ENCODE data around the gene FAM83G. TPM values are rescaled to one million over a fixed set of nuclear protein-coding genes. Genes with fewer than 3 reads are reported as not detected.

FAM83G gene
- total RNA-seq, 4 donors from 2014 or later: 3.7 to 16.7 (median 11.8) TPM

DNA sequence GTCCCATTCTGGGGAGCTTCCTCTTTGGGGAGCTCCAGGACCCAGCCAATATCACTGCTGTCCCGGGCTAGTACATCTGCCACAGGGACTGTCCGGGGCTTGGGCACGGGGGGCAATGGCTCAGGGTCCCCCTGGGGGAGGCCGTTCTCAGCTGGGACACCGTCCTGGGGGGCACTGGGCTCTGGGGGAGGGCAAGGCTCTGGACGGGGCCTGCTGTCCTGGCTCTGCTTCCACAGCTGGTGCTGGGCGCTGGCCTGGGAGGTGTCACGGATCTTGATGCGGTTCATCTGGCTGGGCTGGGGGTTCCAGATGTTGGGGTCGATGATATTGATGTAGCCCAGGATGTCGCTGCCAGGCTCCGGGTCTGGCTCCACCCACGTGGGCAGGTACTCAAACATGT lies 26.5 kb downstream of the FAM83G start:
- no peaks in the 10 kb centered on the region for H3K4me1 ChIP-seq
- no peaks in the 10 kb centered on the region for H3K27me3 ChIP-seq
- no peak for DNase-seq (ENCODE audit: extremely low spot score)
- H3K36me3 ChIP-seq: peaks cover 0 to 32% (median 14%) of the 10 kb centered on the region in 4 donors
- H3K9me3 ChIP-seq: no peaks in the 10 kb centered on the region
- no peak overlapping the region for H3K4me3 ChIP-seq
- no peak overlapping the region for H3K27ac ChIP-seq (replicated peaks in 1 of 4)
- intact Hi-C loops (cut with DNase I): no loop called here
- 95% methylated on average over 9 of the region's 13 CpGs for WGBS
- TF ChIP-seq EP300 (IDR thresholded peaks at IDR 0.05) (no peak), POLR2AphosphoS5 (IDR thresholded peaks at IDR 0.05) (no peak), POLR2A (IDR thresholded peaks at IDR 0.05; ENCODE audit: low read depth) (no peak)
- TF ChIP-seq, protein P1, sequence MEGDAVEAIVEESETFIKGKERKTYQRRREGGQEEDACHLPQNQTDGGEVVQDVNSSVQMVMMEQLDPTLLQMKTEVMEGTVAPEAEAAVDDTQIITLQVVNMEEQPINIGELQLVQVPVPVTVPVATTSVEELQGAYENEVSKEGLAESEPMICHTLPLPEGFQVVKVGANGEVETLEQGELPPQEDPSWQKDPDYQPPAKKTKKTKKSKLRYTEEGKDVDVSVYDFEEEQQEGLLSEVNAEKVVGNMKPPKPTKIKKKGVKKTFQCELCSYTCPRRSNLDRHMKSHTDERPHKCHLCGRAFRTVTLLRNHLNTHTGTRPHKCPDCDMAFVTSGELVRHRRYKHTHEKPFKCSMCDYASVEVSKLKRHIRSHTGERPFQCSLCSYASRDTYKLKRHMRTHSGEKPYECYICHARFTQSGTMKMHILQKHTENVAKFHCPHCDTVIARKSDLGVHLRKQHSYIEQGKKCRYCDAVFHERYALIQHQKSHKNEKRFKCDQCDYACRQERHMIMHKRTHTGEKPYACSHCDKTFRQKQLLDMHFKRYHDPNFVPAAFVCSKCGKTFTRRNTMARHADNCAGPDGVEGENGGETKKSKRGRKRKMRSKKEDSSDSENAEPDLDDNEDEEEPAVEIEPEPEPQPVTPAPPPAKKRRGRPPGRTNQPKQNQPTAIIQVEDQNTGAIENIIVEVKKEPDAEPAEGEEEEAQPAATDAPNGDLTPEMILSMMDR (IDR thresholded peaks at IDR 0.05): no peak

DNA sequence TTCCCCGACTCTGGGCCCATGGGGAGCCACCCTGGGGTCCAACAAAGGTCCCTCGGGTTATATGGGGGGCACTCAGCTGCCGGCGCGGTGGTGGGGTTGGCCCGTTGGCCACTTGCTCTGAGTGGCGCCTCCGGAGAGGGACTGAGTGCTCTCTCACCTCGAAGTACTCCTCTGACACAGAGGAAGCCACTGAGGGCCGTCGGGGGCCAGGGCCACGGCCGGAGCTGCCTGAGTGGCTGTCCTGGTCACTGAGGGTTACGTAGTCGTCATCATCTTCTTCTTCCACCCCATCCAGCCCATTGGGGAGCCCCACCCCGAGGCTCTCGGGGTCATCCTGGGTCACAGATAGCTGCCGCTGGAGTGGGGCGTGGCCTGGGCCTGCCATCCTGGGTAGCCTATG lies 26.9 kb downstream of the FAM83G start:
- intact Hi-C loops (cut with DNase I): no loop called here
- WGBS: 93% methylated on average over 5 of the region's 19 CpGs

DNA sequence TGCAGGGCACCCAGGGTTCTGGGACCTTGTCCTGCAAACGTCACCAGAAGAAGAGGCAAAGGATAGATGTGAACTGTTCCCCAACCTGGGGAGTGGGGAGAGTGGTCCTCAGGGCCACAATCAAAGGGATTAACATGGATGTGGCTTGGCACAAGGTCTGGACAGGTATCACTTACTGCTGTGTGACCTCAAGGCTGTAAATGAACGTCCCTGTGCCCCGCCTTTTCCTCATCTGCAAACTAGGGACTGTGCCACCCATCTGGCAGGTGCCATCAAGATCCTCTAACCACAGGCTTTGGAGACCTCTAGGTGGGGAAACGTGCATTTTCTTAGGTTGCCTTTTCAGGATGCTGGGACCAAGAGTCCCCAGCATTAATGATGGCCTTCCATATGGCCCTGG lies 27.5 kb downstream of the FAM83G start:
- DNase-seq (ENCODE audit: extremely low spot score): no peak
- Histone ChIP-seq H3K27me3 (no peaks in the 10 kb centered on the region), H3K36me3 (peaks cover 0 to 32% (median 14%) of the 10 kb centered on the region in 4 donors), H3K4me3 (no peak overlapping the region), H3K27ac (replicated peaks in 1 of 4) (no peak overlapping the region), H3K4me1 (no peaks in the 10 kb centered on the region), H3K9me3 (no peaks in the 10 kb centered on the region)
- intact Hi-C loops (cut with DNase I): no loop called here
- TF ChIP-seq POLR2A (IDR thresholded peaks at IDR 0.05; ENCODE audit: low read depth) (no peak), POLR2AphosphoS5 (IDR thresholded peaks at IDR 0.05) (no peak), EP300 (IDR thresholded peaks at IDR 0.05) (no peak)
- TF ChIP-seq, protein P1 (IDR thresholded peaks at IDR 0.05): no peak
- WGBS: 94% methylated on average over 2 of the region's 4 CpGs

More for the DNA sequence above, 26.9 kb downstream of the FAM83G start:
- TF ChIP-seq POLR2A (IDR thresholded peaks at IDR 0.05; ENCODE audit: low read depth) (no peak), EP300 (IDR thresholded peaks at IDR 0.05) (no peak), POLR2AphosphoS5 (IDR thresholded peaks at IDR 0.05) (no peak)
- TF ChIP-seq, protein P1 (IDR thresholded peaks at IDR 0.05): no peak
- H3K4me1 ChIP-seq: no peaks in the 10 kb centered on the region
- H3K4me3 ChIP-seq: no peak overlapping the region
- no peaks in the 10 kb centered on the region for H3K27me3 ChIP-seq
- H3K27ac ChIP-seq (replicated peaks in 1 of 4): no peak overlapping the region
- no peaks in the 10 kb centered on the region for H3K9me3 ChIP-seq
- H3K36me3 ChIP-seq: peaks cover 0 to 32% (median 14%) of the 10 kb centered on the region in 4 donors
- no peak for DNase-seq (ENCODE audit: extremely low spot score)

DNA sequence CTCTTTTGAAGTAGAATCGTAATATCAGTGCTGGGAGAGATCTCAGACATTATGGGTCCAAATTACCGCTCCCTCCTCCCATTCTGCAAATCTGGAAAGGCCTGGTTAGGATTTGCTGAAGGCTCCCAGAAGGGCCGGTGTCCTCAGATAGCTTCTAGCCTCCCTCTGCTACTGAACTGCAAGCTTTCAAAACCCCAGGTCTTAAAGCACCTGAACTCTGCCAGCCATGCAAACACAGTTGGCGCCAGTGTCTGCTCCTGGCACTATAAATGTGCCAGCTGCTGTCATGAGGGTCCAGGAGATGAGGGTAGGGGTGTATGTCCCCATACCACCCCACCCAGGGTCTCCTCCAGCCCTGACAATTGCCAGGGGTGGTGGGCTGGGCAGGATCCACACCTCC lies 28.4 kb downstream of the FAM83G start:
- intact Hi-C loops (cut with DNase I): no loop called here
- no peaks in the 10 kb centered on the region for H3K9me3 ChIP-seq
- H3K4me1 ChIP-seq: no peaks in the 10 kb centered on the region
- TF ChIP-seq, protein P1 (IDR thresholded peaks at IDR 0.05): no peak
- TF ChIP-seq POLR2A (IDR thresholded peaks at IDR 0.05; ENCODE audit: low read depth): no peak
- no peak for TF ChIP-seq POLR2AphosphoS5 (IDR thresholded peaks at IDR 0.05)
- WGBS: 88% methylated on average over 3 of the region's 4 CpGs
- DNase-seq (ENCODE audit: extremely low spot score): no peak
- no peaks in the 10 kb centered on the region for H3K27me3 ChIP-seq
- no peak overlapping the region for H3K4me3 ChIP-seq
- no peak overlapping the region for H3K27ac ChIP-seq (replicated peaks in 1 of 4)
- H3K36me3 ChIP-seq: peaks cover 0 to 37% (median 15%) of the 10 kb centered on the region in 4 donors

DNA sequence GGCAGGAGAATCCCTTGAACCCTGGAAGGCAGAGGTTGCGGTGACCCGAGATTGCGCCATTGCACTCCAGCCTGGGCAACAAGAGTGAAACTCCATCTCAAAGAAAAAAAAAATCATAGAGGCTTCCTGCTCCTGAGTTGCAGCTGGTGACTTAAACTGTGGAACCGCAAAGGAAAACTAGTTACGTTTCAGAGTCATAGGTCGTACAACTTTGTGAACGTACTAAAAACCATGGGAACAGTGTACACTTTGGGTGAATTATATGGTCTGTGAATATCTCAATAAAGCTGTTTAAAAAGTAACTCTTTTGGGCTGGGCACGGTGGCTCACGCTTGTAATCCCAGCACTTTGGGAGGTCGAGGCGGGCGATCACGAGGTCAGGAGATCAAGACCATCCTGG lies 29.0 kb downstream of the FAM83G start:
- H3K36me3 ChIP-seq: peaks cover 0 to 43% (median 17%) of the 10 kb centered on the region in 4 donors
- H3K9me3 ChIP-seq: no peaks in the 10 kb centered on the region
- intact Hi-C loops (cut with DNase I): no loop called here
- H3K4me3 ChIP-seq: no peak overlapping the region
- H3K4me1 ChIP-seq: no peaks in the 10 kb centered on the region
- no peaks in the 10 kb centered on the region for H3K27me3 ChIP-seq
- no peak overlapping the region for H3K27ac ChIP-seq (replicated peaks in 1 of 4)
- WGBS: 89% methylated on average over 13 of the region's 13 CpGs
- TF ChIP-seq POLR2AphosphoS5 (IDR thresholded peaks at IDR 0.05) (no peak), POLR2A (IDR thresholded peaks at IDR 0.05; ENCODE audit: low read depth) (no peak), EP300 (IDR thresholded peaks at IDR 0.05) (no peak)
- TF ChIP-seq, protein P1 (IDR thresholded peaks at IDR 0.05): no peak
- DNase-seq (ENCODE audit: extremely low spot score): no peak
